ENCODE measurements around the gene CLIC5.

The CLIC5 gene

DNA sequence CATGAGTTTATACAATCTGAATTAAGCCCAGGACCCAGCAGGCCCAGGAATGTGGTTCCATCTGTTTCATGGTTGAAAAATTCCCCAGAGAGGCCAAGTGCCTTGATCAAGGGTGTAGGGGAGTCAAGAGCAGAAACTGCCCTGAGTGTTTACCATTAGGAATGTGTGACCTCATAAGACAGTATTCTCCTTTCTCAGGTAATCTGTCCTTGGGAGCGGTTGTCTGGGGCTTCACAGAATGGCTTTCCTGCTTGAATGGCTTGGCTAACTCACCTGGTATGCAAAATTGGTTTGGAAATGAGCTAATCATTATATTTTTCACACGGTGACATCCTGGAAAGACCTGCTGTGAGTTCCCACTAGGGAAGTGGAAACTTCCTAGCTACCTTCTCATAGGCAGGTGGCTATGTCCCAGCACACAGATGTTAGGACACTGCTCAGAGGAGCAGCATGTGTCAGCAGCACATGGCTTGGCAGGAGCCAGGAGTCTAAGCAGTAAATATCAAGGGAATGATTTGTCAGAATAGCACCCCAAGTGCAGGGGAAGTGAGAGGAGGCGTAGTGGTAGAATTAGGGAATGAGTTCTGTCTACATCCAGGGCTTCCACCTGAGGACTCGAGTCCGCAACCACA is 17.7 kb downstream of the CLIC5 start:
- DNase-seq (ENCODE audit: low read depth): no peak

DNA sequence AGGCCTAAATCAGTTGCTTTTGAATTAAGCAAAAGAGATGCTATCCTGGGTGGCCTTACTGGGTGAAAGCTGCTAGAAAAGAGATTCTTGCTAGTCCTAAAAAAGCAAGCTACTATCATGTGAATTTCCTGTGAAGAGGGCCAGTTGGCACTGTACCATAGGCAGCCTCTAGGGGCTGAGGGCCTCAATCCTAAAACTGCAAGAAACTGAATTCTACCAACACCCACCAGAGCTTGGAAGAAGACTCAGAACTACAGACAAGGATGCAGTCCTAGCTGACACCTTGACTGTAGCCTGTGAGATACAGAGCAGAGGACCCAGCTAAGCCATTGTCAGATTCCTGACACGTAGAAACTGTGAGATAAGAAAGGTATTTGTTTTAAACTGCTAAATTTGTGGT is 24.5 kb downstream of the CLIC5 start:
- DNase-seq (ENCODE audit: low read depth): no peak

GRCh38 chr6:45990162-45990561 is 25.5 kb downstream of the CLIC5 start:
- DNase-seq (ENCODE audit: low read depth): no peak

- no peak for DNase-seq (ENCODE audit: low read depth)
These were observed 27.0 kb downstream of the CLIC5 start for GRCh38 chr6:45988635-45989034.

DNA sequence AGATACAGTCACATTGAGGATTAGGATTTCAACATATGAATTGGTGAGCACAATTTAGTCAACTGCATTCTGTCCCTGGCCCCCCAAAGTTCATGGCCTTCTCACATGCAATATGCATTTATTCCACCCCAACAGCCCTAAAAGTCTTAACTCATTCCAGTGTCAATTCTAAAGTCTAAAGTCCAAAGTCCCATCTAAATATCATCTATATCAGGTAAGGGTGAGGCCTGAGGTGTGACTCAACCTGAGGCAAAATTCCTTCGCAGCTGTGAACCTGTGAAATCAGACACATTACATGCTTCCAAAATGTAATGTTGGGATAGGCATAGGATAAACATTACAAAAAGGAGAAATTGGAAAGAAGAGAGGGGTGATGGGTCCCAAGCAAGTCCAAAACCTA is 27.8 kb downstream of the CLIC5 start:
- no peak for DNase-seq (ENCODE audit: low read depth)

GRCh38 chr6:45986746-45987274 is 28.9 kb downstream of the CLIC5 start:
- DNase-seq (ENCODE audit: low read depth): no peak

- DNase-seq (ENCODE audit: low read depth): no peak
These were observed 30.8 kb downstream of the CLIC5 start for GRCh38 chr6:45984788-45985425.

- DNase-seq (ENCODE audit: low read depth): no peak
These were observed 31.3 kb downstream of the CLIC5 start for GRCh38 chr6:45984347-45984746.

- DNase-seq (ENCODE audit: low read depth): no peak
These were observed 32.6 kb downstream of the CLIC5 start for GRCh38 chr6:45983062-45983461.

DNA sequence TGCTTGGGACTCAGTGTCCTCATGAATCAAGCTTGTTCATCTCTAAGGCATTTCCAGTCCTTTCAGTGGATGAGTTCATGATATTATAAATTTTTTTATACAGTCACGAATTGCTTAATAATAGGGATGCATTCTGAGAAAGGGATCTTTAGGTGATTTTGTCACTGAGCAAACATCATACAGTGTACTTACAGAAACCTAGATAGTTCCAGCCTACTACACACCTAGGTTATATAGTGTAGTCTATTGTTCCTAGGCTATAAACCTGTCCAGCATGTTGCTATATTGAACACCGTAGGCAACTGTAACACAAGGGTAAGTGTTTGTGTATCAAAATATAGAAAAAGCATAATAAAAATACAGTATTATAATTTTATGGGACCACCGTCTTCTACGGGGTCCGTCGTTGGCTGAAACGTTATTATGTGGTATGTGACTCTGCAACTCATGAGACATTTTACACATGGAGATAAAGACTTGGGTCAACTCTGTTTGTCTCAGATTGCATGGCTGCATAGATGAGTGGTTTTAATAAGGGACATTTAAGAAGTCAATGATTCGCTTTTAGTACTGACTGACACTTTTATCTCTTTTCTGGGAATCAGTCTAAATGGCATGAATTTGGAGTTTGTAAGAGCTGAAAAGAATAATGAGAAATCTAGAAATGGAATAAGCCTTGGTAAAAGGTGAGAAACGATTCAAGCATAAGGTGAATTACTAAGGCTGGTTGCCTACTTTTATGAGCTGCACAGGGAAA is 33.2 kb downstream of the CLIC5 start:
- no peak for DNase-seq (ENCODE audit: low read depth)

GRCh38 chr6:45981046-45981445 is 34.6 kb downstream of the CLIC5 start:
- no peak for DNase-seq (ENCODE audit: low read depth)

- DNase-seq (ENCODE audit: low read depth): no peak
These were observed 36.3 kb downstream of the CLIC5 start for GRCh38 chr6:45979311-45979710.

GRCh38 chr6:45974596-45974995 is 41.1 kb downstream of the CLIC5 start:
- DNase-seq (ENCODE audit: low read depth): no peak

DNA sequence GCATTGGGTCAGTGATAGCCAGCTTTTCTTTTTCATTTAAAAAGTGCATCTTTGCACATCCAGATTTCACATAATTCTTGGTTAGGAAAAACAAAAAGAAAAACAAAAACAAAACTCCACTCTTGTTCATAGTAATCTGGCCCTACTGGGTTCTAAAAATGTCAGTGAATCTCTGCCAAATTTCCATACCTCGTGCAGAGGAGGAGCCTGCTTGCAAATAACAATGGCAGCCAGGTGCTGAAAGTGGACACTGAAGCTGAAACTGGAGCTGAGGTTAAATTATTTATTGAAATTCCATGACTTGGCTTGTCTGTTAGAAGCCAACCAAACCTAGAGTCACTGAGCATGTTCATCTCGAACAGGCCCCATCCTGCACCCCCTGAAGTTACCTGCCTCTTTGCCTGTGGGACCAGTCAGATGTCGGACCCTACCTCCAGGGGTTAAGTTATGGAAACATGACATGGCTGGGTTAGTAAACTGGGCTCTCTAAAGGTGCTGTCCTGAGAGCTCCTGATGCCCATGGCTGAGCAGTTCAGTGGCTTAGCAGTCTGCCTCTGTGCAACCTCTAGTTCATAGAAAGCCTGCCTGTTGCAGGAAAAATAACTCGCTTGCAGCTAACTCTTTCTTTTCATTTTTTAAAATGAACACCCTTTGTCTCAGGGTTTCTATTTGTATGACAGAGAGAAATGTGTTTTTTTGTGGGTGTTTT is 42.7 kb downstream of the CLIC5 start:
- no peak for DNase-seq (ENCODE audit: low read depth)

- no peak for DNase-seq (ENCODE audit: low read depth)
These were observed 44.4 kb downstream of the CLIC5 start for GRCh38 chr6:45971287-45971686.

GRCh38 chr6:45970326-45970725 is 45.3 kb downstream of the CLIC5 start:
- DNase-seq (ENCODE audit: low read depth): no peak

DNA sequence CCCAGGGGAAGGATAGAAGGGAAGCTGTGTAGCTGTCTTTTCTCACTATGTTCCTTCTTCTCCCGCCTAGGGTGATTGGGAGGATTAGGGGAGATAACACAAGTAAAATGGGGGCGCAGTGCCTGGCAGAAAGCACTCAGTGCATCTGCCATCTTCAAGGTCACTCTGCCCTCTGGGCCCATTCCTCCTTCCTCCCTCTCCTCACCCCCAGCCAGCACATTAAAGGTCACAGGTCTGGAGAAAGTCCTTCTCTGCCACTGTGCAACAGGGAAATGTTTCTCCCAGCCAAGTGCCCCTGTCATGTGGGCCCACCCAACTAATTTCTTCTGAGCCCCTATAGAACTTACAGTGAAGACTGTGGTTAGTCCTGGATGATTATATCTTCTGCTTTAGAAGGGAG is 45.8 kb downstream of the CLIC5 start:
- DNase-seq (ENCODE audit: low read depth): no peak

- DNase-seq (ENCODE audit: low read depth): no peak
These were observed 46.6 kb downstream of the CLIC5 start for GRCh38 chr6:45969026-45969425.

DNA sequence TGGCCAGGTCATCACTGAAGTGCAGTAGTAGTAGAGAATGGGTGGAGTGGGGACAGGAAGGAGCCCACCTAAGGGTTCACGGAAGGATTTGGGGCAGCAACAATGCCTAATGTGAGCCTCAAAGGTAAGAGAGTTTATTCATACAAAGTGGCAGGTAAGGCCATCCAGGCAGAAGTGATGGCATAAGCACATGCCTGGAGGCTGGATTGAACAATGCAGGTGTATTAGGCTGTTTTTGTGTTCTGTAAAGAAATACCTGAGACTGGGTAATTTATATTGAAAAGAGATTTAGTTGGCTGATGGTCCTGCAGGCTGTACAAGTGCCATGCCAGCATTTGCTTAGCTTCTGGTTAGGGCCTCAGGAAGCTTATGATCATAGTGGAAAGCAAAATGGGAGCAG is 48.3 kb downstream of the CLIC5 start:
- DNase-seq (ENCODE audit: low read depth): no peak

DNA sequence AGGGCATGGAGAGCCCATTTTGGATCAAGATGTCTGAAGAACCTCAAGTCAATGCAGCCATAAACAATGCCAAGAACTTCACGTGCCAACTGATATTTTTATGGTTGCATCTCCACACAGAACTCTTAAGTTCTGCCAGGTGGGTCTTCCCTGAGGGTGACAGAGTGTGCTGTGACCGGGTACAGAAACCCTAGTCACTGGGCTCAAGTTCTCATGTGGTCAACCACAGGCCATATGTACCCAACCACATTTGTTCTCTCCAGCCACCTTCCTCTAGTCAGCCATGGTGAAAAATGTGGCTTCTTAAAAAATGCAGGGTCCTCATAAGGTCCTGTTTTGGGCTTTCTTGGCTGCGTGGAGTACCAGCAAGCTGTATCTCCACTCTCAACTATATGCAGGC is 48.9 kb downstream of the CLIC5 start:
- DNase-seq (ENCODE audit: low read depth): no peak

DNA sequence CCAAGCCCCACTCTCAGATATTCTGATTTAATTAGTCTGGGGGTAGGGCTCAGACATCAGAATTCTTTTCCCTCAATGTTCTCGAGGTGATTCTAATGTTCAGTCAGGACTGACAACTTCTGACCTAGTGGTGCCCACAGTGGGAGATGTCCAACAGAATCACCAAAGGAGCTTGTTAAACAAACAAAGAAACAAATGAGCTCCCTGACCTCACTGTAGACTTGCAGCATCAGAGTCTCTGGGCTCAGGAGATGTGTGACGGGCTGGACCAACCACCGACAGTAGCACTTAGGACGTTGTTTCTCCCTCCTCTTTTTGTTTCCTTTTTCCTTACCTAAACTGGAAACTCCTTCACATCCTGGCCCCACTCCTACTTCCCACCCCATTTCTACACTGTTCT is 49.3 kb downstream of the CLIC5 start:
- no peak for DNase-seq (ENCODE audit: low read depth)

GRCh38 chr6:45965792-45966191 is 49.9 kb downstream of the CLIC5 start:
- no peak for DNase-seq (ENCODE audit: low read depth)

GRCh38 chr6:45965007-45965406 is 50.7 kb downstream of the CLIC5 start:
- no peak for DNase-seq (ENCODE audit: low read depth)

Data from stimulated activated CD8-positive, alpha-beta memory T cell treated with anti-CD3 and anti-CD28 coated beads, Interleukin-7, amount 100 ng/mL, for 24 hours (primary cell).